HFFc6 (cell line): ENCODE data around the gene RAPH1. TPM values are rescaled to one million over a fixed set of nuclear protein-coding genes. Genes with fewer than 3 reads are reported as not detected.

Experiments used
- DNase-seq: peaks from one replicate; pipeline ENCODE4 v3.0.0-alpha.2; 2018
- H3K27ac Mint-ChIP-seq: 2 replicates; pipeline ENCODE4 v1.8.0; 2020; ENCODE audit warnings: mild to moderate bottlenecking, mixed read lengths
- H3K27me3 Mint-ChIP-seq: 2 replicates; pipeline ENCODE4 v1.8.0; 2021; ENCODE audit warnings: mild to moderate bottlenecking, moderate library complexity, mixed read lengths; ENCODE audit not compliant: insufficient read depth
- H3K36me3 Mint-ChIP-seq: 2 replicates; pipeline ENCODE4 v1.8.0; 2021; ENCODE audit warnings: low read depth, mixed read lengths
- H3K4me1 Mint-ChIP-seq: 2 replicates; pipeline ENCODE4 v1.8.0; 2020; ENCODE audit warnings: low read depth, mixed read lengths
- H3K4me3 Mint-ChIP-seq: 2 replicates; pipeline ENCODE4 v1.8.0; 2020; ENCODE audit warnings: mild to moderate bottlenecking, moderate library complexity, mixed read lengths
- H3K9me3 Mint-ChIP-seq: 2 replicates; pipeline ENCODE4 v1.8.0; 2020; ENCODE audit warnings: mild to moderate bottlenecking, mixed read lengths
- total RNA-seq, 6 experiments: library from RNA; stranded (reverse); fragmentation: NEBNext Ultra II Directional; extraction: Animal tissue kit (Norgen Biotek cat#: 25700); gene quantifications; 2 replicates in 1 of 6; 3 replicates in 5 of 6; pipeline ENCODE4 v1.2.3, GENCODE V29; 2021
- TF ChIP-seq, protein P1 (sequence below): fragments of 200-600 bp; sonication (generic); IDR thresholded peaks from 2 replicates; pipeline ENCODE4 v1.5.0; 2021; ENCODE audit warnings: antibody characterized with exemption, mild to moderate bottlenecking

RAPH1 gene
- total RNA-seq, 6 experiments from 2014 or later, result 40.9 to 49.5 (median 46.9) TPM

DNA sequence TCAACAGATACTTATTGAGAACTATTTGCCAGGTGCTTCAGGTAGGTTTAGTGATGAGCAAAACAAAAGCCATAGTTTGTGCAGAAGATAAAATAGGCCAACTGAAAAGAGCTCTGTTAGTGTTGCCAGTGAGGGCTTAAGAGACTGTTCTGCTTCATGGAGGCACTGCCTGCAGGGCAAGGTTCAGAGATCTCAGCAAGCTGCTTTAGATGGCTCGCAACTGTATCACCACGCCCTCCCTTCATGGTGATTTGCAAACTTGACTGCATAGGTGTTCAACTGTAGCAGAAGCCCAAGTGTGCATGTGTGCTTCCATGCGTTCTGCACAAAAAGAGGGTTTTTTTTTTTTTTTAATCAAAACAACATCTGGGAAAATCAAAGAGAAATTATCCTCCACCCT lies 84.5 kb downstream of the RAPH1 start:
- Mint-ChIP-seq H3K27ac (peak overlapping the region; percentile 77), H3K4me3 (peak overlapping the region; percentile 57), H3K9me3 (no peaks in the 10 kb centered on the region), H3K27me3 (no peaks in the 10 kb centered on the region), H3K4me1 (peaks cover 55% of the 10 kb centered on the region), H3K36me3 (peaks cover 31% of the 10 kb centered on the region)
- no peak for DNase-seq
- TF ChIP-seq, protein P1, sequence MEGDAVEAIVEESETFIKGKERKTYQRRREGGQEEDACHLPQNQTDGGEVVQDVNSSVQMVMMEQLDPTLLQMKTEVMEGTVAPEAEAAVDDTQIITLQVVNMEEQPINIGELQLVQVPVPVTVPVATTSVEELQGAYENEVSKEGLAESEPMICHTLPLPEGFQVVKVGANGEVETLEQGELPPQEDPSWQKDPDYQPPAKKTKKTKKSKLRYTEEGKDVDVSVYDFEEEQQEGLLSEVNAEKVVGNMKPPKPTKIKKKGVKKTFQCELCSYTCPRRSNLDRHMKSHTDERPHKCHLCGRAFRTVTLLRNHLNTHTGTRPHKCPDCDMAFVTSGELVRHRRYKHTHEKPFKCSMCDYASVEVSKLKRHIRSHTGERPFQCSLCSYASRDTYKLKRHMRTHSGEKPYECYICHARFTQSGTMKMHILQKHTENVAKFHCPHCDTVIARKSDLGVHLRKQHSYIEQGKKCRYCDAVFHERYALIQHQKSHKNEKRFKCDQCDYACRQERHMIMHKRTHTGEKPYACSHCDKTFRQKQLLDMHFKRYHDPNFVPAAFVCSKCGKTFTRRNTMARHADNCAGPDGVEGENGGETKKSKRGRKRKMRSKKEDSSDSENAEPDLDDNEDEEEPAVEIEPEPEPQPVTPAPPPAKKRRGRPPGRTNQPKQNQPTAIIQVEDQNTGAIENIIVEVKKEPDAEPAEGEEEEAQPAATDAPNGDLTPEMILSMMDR, result no peak

- DNase-seq, result no peak
- no peaks in the 10 kb centered on the region for H3K9me3 Mint-ChIP-seq
- H3K27ac Mint-ChIP-seq, result peak overlapping the region; percentile 80
- peaks cover 45% of the 10 kb centered on the region for H3K4me1 Mint-ChIP-seq
- H3K4me3 Mint-ChIP-seq, result no peak overlapping the region; the same call in 1 of the 2 replicates
- TF ChIP-seq, protein P1, result no peak
- H3K36me3 Mint-ChIP-seq, result peaks cover 40% of the 10 kb centered on the region
- no peaks in the 10 kb centered on the region for H3K27me3 Mint-ChIP-seq
Observed at GRCh38 chr2:203446780-203447179, 88.3 kb downstream of the RAPH1 start.

DNA sequence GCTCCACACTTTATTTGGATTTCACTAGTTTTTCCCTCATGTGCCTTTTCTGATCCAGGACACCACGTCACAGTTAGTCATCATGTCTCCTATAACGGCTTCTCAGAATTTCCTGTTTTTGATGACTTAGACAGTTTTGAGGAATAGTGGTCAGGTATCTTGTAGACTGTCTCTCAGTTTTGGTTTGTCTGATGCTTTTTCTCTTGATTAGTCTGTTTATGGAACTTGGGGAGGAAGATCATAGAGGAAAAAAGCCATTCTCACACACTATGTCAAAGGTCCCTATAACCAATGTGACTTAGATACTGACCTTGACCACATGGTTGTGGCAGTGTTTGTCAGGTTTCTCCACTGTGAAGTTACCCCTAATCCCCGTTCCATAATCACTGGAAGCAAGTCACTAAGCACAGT lies 89.0 kb downstream of the RAPH1 start:
- H3K36me3 Mint-ChIP-seq, result peaks cover 40% of the 10 kb centered on the region
- peak overlapping the region; percentile 80 for H3K27ac Mint-ChIP-seq
- no peaks in the 10 kb centered on the region; the same call in 1 of the 2 replicates for H3K27me3 Mint-ChIP-seq
- TF ChIP-seq, protein P1, result no peak
- H3K4me3 Mint-ChIP-seq, result peak overlapping the region; percentile 15
- H3K9me3 Mint-ChIP-seq, result no peaks in the 10 kb centered on the region
- peak; percentile 61 for DNase-seq
- H3K4me1 Mint-ChIP-seq, result peaks cover 38% of the 10 kb centered on the region

GRCh38 chr2:203444738-203445137 lies 90.4 kb downstream of the RAPH1 start:
- peak overlapping the region; percentile 53 for H3K27ac Mint-ChIP-seq
- peaks cover 42% of the 10 kb centered on the region for H3K36me3 Mint-ChIP-seq
- no peaks in the 10 kb centered on the region; the same call in none of the 2 replicates for H3K27me3 Mint-ChIP-seq
- H3K9me3 Mint-ChIP-seq, result no peaks in the 10 kb centered on the region
- TF ChIP-seq, protein P1, result no peak
- H3K4me3 Mint-ChIP-seq, result no peak overlapping the region
- DNase-seq, result no peak
- H3K4me1 Mint-ChIP-seq, result peaks cover 27% of the 10 kb centered on the region

DNA sequence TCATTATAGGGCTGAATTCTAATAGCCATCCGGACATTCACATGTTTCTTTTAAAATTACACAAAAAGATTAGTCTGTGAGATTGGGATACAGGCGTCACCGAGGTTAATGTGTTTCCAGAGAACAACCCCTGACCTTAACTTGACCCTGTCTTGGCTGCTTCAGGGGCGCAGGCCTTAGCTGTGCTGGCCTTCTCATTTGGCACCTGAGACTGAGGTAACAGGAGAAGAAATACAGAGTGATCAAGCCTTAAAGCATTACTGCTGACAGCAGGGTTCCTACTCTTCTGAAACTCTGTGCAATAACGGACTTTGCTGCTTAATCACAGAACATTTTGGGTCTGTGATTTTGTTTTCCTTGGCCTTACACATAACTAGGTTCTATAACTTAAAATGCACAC lies 92.6 kb downstream of the RAPH1 start:
- no peak overlapping the region for H3K4me3 Mint-ChIP-seq
- H3K27me3 Mint-ChIP-seq, result no peaks in the 10 kb centered on the region; the same call in none of the 2 replicates

More for the DNA sequence above, 92.6 kb downstream of the RAPH1 start:
- peaks cover 34% of the 10 kb centered on the region for H3K4me1 Mint-ChIP-seq
- no peaks in the 10 kb centered on the region for H3K9me3 Mint-ChIP-seq
- peaks cover 52% of the 10 kb centered on the region for H3K36me3 Mint-ChIP-seq
- DNase-seq, result no peak
- TF ChIP-seq, protein P1, result no peak
- no peak overlapping the region for H3K27ac Mint-ChIP-seq
